Prostate gland (tissue), 2 donors: ENCODE results near the gene RNF138. TPM values are rescaled to one million over a fixed set of nuclear protein-coding genes. Genes with fewer than 3 reads are reported as not detected.

Experiments
- DNase-seq: peaks from one replicate; pipeline ENCODE4 v3.0.0-alpha.2; 2019; ENCODE audit warnings: low spot score
- H3K27ac ChIP-seq, 2 donors: fragments of 200-600 bp; sonication (generic); 2 replicates each; pipeline ENCODE4 v1.5.1; 2017 to 2019
- H3K27me3 ChIP-seq: fragments of 200-600 bp; sonication (generic); replicated peaks from 2 replicates; pipeline ENCODE4 v1.5.1; 2019; ENCODE audit not compliant: insufficient read depth
- H3K36me3 ChIP-seq, 2 donors: fragments of 200-600 bp; sonication (generic); 1 replicate in 1 of 2; 2 replicates in 1 of 2; pipeline versions ENCODE4 v1.5.1 to v1.8.1; 2017 to 2019
- H3K4me1 ChIP-seq: fragments of 200-600 bp; sonication (generic); replicated peaks from 2 replicates; pipeline ENCODE4 v1.5.1; 2019
- H3K4me3 ChIP-seq, 2 donors: fragments of 200-600 bp; sonication (generic); 2 replicates each; pipeline ENCODE4 v1.5.1; 2017 to 2019
- H3K9me3 ChIP-seq: fragments of 200-600 bp; sonication (generic); 2 replicates; pipeline ENCODE4 v1.5.1; 2017
- CTCF ChIP-seq, 4 experiments: fragments of 200-600 bp in 2 of 4; fragments of 450-650 bp in 2 of 4; sonication (generic) in 2 of 4; IDR thresholded peaks; 1 replicate in 3 of 4; 2 replicates in 1 of 4; pipeline ENCODE4 v1.5.1; 2016 to 2019; ENCODE audit warnings: antibody characterized with exemption in 4 of 4, mild to moderate bottlenecking in 2 of 4, moderate library complexity in 2 of 4
- POLR2A ChIP-seq: fragments of 450-650 bp; IDR thresholded peaks from one replicate; pipeline ENCODE4 v1.6.1; 2016; ENCODE audit warnings: antibody characterized with exemption, mild to moderate bottlenecking
- POLR2AphosphoS5 ChIP-seq: sonication (generic); formaldehyde crosslinking; IDR thresholded peaks from one replicate; pipeline ENCODE4 v1.6.1; 2017; ENCODE audit warnings: antibody characterized with exemption
- WGBS: methylation state at CpG from one replicate; pipeline ENCODE4 v1.1.5; 2018; 5-methylcytosine and 5-hydroxymethylcytosine counted together
- intact Hi-C: fragments of 100-400 bp; cut with DNase I; formaldehyde crosslinking; loops from one replicate; pipeline ENCODE4 v1.14.2; 2022
- small RNA-seq, 2 donors: library from RNA; depleted of rRNA; stranded (forward); fragments of <200 nt; gene quantifications; one replicate each; pipeline ENCODE3, GENCODE V24; 2016
- total RNA-seq, 2 donors: library from RNA; depleted of rRNA; stranded (reverse); fragments of >200 nt; gene quantifications; one replicate each; pipeline ENCODE4 v1.1.0, GENCODE V29; 2016

Gene RNF138
- total RNA-seq, 2 donors from 2014 or later: 25.4 to 72.9 TPM

- Histone ChIP-seq H3K27me3 (no peaks in the 10 kb centered on the region), H3K9me3 (no peaks in the 10 kb centered on the region), H3K4me1 (no peaks in the 10 kb centered on the region), H3K4me3 (no peak overlapping the region), H3K27ac (no peak overlapping the region), H3K36me3 (no peaks in the 10 kb centered on the region)
- 94% methylated on average over 3 of the region's 3 CpGs for WGBS
- TF ChIP-seq POLR2AphosphoS5 (no peak), CTCF (IDR thresholded peaks at IDR 0.05) (no peak), POLR2A (no peak)
- DNase-seq: no peak
- intact Hi-C loops: no loop called here
Measured at GRCh38 chr18:32177530-32177929, 85.9 kb downstream of the RNF138 start.

Small RNA genes lying within 50 kb of the gene (small RNA-seq; reads per million reads assigned to genes)
- gene RNA5SP453: 0.30 to 2.2 reads per million in 2 donors

Other genes starting within 250 kb of the RNF138 start
- gene TRAPPC8, start 148.7 kb upstream of the RNF138 start, total RNA-seq: 10 to 100 TPM; 27.0 to 45.4 TPM
- 1 to 10 TPM; 1.2 to 2.6 TPM for gene RNF125, start 73.0 kb upstream of the RNF138 start, total RNA-seq
- under 1 TPM in 1 of 2 donors, not detected in 1; 0.34 TPM for gene MEP1B, start 98.2 kb downstream of the RNF138 start, total RNA-seq